SU-DHL-6 (cell line): Measurements from ENCODE around the gene B3GNT9.

Experiments
- H2AFZ ChIP-seq: fragments of 200-600 bp; sonication (generic); 2 replicates; pipeline ENCODE4 v1.6.1; 2014; ENCODE audit warnings: low read depth, mild to moderate bottlenecking, moderate library complexity, mixed read lengths, antibody characterized with exemption, low read length; ENCODE audit not compliant: severe bottlenecking
- H3F3A ChIP-seq: fragments of 200-600 bp; shearing (Covaris generic); 2 replicates; pipeline ENCODE4 v1.6.0; 2016; ENCODE audit warnings: antibody characterized with exemption, mild to moderate bottlenecking; ENCODE audit not compliant: insufficient read depth
- H3K27ac ChIP-seq: fragments of 200-600 bp; sonication (generic); 2 replicates; pipeline ENCODE4 v1.5.1; 2016; ENCODE audit warnings: low read depth, mild to moderate bottlenecking, low read length, moderate library complexity, mixed read lengths
- H3K27me3 ChIP-seq: fragments of 200-600 bp; sonication (generic), shearing (Covaris generic); 2 replicates; pipeline ENCODE4 v1.6.0; 2014; ENCODE audit warnings: mild to moderate bottlenecking, low read length
- H3K36me3 ChIP-seq: fragments of 200-600 bp; sonication (generic); 2 replicates; pipeline ENCODE4 v1.6.1; 2014; ENCODE audit warnings: mild to moderate bottlenecking, low read length, mixed read lengths
- H3K4me2 ChIP-seq: fragments of 300-600, 200-600 bp; shearing (Covaris generic), sonication (generic); 2 replicates; pipeline ENCODE4 v1.6.0; 2014; ENCODE audit warnings: low read length, low read depth, mild to moderate bottlenecking; ENCODE audit not compliant: poor library complexity, severe bottlenecking
- H3K4me3 ChIP-seq: fragments of 200-600 bp; sonication (generic); 2 replicates; pipeline ENCODE4 v1.5.1; 2014; ENCODE audit warnings: antibody characterized with exemption, low read length, mild to moderate bottlenecking, mixed read lengths; ENCODE audit not compliant: insufficient read depth, poor library complexity, severe bottlenecking
- H3K79me2 ChIP-seq: fragments of 200-600 bp; sonication (generic); 2 replicates; pipeline ENCODE4 v1.6.1; 2014; ENCODE audit warnings: mild to moderate bottlenecking, low read length, moderate library complexity; ENCODE audit not compliant: insufficient read depth
- H3K9ac ChIP-seq: fragments of 200-600 bp; sonication (generic); 2 replicates; pipeline ENCODE4 v1.7.0; 2014; ENCODE audit warnings: mild to moderate bottlenecking, low read length
- H3K9me2 ChIP-seq: fragments of 200-600 bp; sonication (generic); replicated peaks from 2 replicates; pipeline ENCODE4 v1.6.1; 2014; ENCODE audit warnings: low read length; ENCODE audit not compliant: insufficient read depth
- H3K9me3 ChIP-seq: fragments of 200-600 bp; sonication (generic); 2 replicates; pipeline ENCODE4 v1.6.1; 2014; ENCODE audit warnings: low read length, mixed read lengths; ENCODE audit not compliant: insufficient read depth
- H4K20me1 ChIP-seq: fragments of 200-600 bp; sonication (generic); 2 replicates; pipeline ENCODE4 v1.6.1; 2014; ENCODE audit warnings: low read depth, mild to moderate bottlenecking, antibody characterized with exemption, low read length, moderate library complexity, mixed read lengths
- EZH2phosphoT487 ChIP-seq: fragments of 200-600 bp; sonication (generic), shearing (Covaris generic); conservative IDR thresholded peaks from 2 replicates; pipeline ENCODE4 v1.6.1; 2018; ENCODE audit warnings: mild to moderate bottlenecking, antibody characterized with exemption, low read length, moderate library complexity, mixed read lengths
- TF ChIP-seq, protein P1 (sequence below): fragments of 200-600 bp; sonication (generic); IDR thresholded peaks from one replicate; pipeline ENCODE4 v1.5.1; 2017; ENCODE audit warnings: antibody characterized with exemption, mild to moderate bottlenecking, low read length, moderate library complexity; ENCODE audit not compliant: insufficient read depth, poor library complexity, severe bottlenecking

B3GNT9 gene

DNA sequence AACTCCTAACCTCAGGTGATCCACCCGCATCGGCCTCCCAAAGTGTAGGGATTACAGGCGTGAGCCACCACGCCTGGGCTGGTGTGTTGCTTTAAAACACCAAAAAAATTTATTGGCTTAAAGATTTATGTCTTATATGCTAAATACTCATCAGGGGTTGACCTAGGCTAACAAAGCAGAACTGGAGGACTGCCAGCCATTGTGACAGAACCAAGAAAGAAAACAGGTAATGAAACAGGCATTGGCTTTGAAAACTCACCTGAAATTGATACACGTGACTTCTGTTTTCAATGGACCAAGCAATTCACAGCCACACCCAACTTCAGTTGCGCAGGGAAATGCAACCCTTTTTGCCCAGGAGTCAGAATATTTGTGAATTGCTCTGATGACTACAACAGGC lies 46.0 kb downstream of the B3GNT9 start:
- no peak overlapping the region for H3K4me3 ChIP-seq
- H3K4me2 ChIP-seq, result no peak overlapping the region
- TF ChIP-seq, protein P1, sequence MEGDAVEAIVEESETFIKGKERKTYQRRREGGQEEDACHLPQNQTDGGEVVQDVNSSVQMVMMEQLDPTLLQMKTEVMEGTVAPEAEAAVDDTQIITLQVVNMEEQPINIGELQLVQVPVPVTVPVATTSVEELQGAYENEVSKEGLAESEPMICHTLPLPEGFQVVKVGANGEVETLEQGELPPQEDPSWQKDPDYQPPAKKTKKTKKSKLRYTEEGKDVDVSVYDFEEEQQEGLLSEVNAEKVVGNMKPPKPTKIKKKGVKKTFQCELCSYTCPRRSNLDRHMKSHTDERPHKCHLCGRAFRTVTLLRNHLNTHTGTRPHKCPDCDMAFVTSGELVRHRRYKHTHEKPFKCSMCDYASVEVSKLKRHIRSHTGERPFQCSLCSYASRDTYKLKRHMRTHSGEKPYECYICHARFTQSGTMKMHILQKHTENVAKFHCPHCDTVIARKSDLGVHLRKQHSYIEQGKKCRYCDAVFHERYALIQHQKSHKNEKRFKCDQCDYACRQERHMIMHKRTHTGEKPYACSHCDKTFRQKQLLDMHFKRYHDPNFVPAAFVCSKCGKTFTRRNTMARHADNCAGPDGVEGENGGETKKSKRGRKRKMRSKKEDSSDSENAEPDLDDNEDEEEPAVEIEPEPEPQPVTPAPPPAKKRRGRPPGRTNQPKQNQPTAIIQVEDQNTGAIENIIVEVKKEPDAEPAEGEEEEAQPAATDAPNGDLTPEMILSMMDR, result no peak
- TF ChIP-seq EZH2phosphoT487, result no peak
- no peak overlapping the region for H2AFZ ChIP-seq
- H3K27ac ChIP-seq, result no peak overlapping the region
- H4K20me1 ChIP-seq, result no peaks in the 10 kb centered on the region
- no peaks in the 10 kb centered on the region for H3K9me3 ChIP-seq
- H3K27me3 ChIP-seq, result no peaks in the 10 kb centered on the region
- peaks cover 6% of the 10 kb centered on the region; the same call in 1 of the 2 replicates for H3K36me3 ChIP-seq
- H3K9ac ChIP-seq, result no peak overlapping the region
- H3K9me2 ChIP-seq, result no peaks in the 10 kb centered on the region
- H3F3A ChIP-seq, result peaks cover 14% of the 10 kb centered on the region; the same call in 1 of the 2 replicates
- no peaks in the 10 kb centered on the region for H3K79me2 ChIP-seq

DNA sequence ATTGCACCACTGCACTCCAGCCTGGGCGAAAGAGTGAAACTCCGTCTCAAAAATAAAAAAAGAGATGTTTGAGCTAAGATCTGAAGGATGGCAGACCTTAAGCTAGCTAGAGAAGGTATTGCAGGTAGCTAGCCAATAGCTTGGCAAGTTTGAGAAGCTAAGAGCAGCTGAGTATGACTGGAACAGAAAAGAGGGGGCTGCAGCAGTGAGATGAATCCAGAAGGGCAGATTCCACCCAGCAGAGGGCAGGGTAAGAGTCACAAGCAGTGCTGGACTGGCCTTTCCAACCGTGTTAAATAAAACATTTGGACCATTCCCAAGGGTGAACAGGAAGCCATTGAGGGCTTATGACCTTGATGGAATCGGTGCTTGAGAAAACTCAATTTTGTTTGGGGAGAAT lies 46.7 kb downstream of the B3GNT9 start:
- Histone ChIP-seq H3K27ac (no peak overlapping the region), H4K20me1 (no peaks in the 10 kb centered on the region), H3K36me3 (peaks cover 6% of the 10 kb centered on the region; the same call in 1 of the 2 replicates), H3K27me3 (no peaks in the 10 kb centered on the region), H3K9me3 (no peaks in the 10 kb centered on the region), H3K4me2 (no peak overlapping the region), H3K4me3 (no peak overlapping the region), H3K9me2 (no peaks in the 10 kb centered on the region), H3K9ac (no peak overlapping the region), H2AFZ (no peak overlapping the region), H3K79me2 (no peaks in the 10 kb centered on the region), H3F3A (peaks cover 15% of the 10 kb centered on the region; the same call in 1 of the 2 replicates)
- TF ChIP-seq, protein P1, result no peak
- no peak for TF ChIP-seq EZH2phosphoT487

DNA sequence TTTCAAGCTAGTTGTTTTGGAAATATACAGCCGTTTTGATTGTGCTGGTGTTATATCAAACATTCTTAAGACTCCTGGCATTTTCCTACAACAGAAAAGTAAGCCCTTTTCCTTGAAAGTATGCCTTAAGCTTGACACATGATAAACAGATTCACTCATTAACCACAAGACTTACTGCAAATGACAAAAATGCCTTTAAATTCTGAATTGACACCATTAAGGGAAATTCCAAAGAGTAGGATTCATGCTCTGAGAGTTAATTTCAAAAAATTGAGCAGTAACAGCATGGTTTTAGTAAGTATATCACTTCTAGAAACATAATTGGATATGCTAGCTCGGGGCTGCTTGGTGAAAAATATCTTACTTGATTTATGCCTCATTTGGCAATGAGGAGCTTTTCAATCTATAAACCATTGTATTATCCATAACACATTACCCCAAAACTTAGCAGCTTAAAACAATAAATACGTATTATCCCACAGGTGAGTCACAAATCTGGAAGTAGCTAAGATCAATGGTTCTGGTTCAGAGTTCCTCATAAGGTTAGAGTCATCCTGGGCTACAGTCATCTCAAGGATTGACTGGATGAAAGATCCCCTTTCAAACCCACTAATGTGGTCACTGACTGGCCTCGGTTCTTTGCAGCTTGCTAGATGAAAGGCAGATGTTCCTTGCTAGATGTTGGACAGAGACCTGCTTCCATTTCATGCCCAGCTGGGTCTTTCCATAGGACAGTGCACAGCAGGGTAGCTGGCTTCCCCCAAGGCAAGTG lies 49.3 kb downstream of the B3GNT9 start:
- H3K9me3 ChIP-seq, result no peaks in the 10 kb centered on the region
- H3K27me3 ChIP-seq, result no peaks in the 10 kb centered on the region
- H2AFZ ChIP-seq, result no peak overlapping the region
- no peak overlapping the region for H3K27ac ChIP-seq
- H4K20me1 ChIP-seq, result no peaks in the 10 kb centered on the region
- no peak overlapping the region for H3K9ac ChIP-seq
- H3K36me3 ChIP-seq, result peaks cover 6% of the 10 kb centered on the region; the same call in 1 of the 2 replicates
- H3K9me2 ChIP-seq, result no peaks in the 10 kb centered on the region
- H3K4me3 ChIP-seq, result no peak overlapping the region
- no peak overlapping the region for H3K4me2 ChIP-seq
- H3K79me2 ChIP-seq, result no peaks in the 10 kb centered on the region
- TF ChIP-seq EZH2phosphoT487, result no peak
- peaks cover 15% of the 10 kb centered on the region; the same call in 1 of the 2 replicates for H3F3A ChIP-seq

DNA sequence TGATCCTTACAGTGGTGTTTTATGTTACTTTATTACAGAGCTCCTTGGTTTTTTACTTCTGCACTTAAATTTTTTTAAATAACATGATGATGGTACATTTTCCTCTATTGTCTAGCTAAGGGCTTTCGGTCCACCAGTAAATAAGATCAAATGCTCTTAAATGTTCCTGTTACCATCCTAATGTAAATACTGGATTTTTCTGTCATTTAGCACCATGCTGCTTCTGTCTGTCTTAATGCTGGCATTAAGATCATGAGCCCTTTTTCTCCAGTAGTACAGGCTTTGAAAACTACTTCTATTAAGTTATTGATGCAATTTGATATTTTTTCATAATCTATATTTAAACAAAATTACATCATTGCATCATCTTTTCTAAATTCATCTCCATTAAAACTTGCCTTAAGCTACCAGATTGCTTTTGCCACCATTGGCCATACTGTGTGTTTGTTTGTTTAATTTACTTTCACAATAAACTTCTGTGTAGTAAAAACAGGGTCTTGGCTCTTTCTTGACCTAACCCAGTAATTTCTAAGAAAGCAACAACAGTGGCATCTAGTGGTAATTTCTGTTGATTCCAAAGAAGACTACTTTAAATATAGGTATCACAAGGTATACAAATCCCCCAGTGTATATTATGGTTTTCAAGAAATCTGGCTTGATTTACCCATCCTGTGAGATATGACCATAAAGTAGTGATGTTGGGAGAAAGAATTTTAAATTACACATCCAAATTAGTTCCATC lies 50.1 kb downstream of the B3GNT9 start:
- H3K9me3 ChIP-seq, result no peaks in the 10 kb centered on the region
- no peaks in the 10 kb centered on the region for H3K9me2 ChIP-seq
- no peak overlapping the region for H3K9ac ChIP-seq
- no peak overlapping the region for H3K4me3 ChIP-seq
- H4K20me1 ChIP-seq, result no peaks in the 10 kb centered on the region
- TF ChIP-seq EZH2phosphoT487, result no peak
- TF ChIP-seq, protein P1, result no peak
- H3K36me3 ChIP-seq, result peaks cover 6% of the 10 kb centered on the region; the same call in 1 of the 2 replicates
- no peaks in the 10 kb centered on the region for H3K79me2 ChIP-seq
- H3K27me3 ChIP-seq, result no peaks in the 10 kb centered on the region
- H2AFZ ChIP-seq, result no peak overlapping the region
- no peak overlapping the region for H3K27ac ChIP-seq
- 0 out of 2 replicates have a peak, but pooled peaks cover 8% of the 10 kb centered on the region for H3F3A ChIP-seq
- no peak overlapping the region for H3K4me2 ChIP-seq
